ENCODE data around the gene TRUB1.
A peak's percentile ranks its signal among the peaks of the same experiment; 100 is the strongest.
"Not testable (repeated sequence)": the region's sequence is repeated elsewhere in the genome, so short reads cannot be mapped to it uniquely, and the experiment has no call there.

The TRUB1 gene

GRCh38 chr10:114932225-114932624, 5.8 kb upstream of the TRUB1 start:
- H3K4me3 ChIP-seq (replicated peaks; ENCODE audit: low read depth, low read length) = no peak overlapping the region
- TF ChIP-seq CTCF (IDR thresholded peaks at IDR 0.05; ENCODE audit: low read length, missing control alignments) = no peak
- DNase-seq (ENCODE audit: low read depth) = no peak

GRCh38 chr10:114932945-114933344, 5.0 kb upstream of the TRUB1 start:
- no peak for DNase-seq (ENCODE audit: low read depth)
- no peak overlapping the region for H3K4me3 ChIP-seq (replicated peaks; ENCODE audit: low read depth, low read length)
- no peak for TF ChIP-seq CTCF (IDR thresholded peaks at IDR 0.05; ENCODE audit: low read length, missing control alignments)

GRCh38 chr10:114933588-114933987, 4.4 kb upstream of the TRUB1 start:
- H3K4me3 ChIP-seq (replicated peaks; ENCODE audit: low read depth, low read length) = no peak overlapping the region
- DNase-seq (ENCODE audit: low read depth) = peak; percentile 16
- no peak for TF ChIP-seq CTCF (IDR thresholded peaks at IDR 0.05; ENCODE audit: low read length, missing control alignments)

GRCh38 chr10:114933995-114934394, 4.0 kb upstream of the TRUB1 start:
- not testable (repeated sequence) for H3K4me3 ChIP-seq (replicated peaks; ENCODE audit: low read depth, low read length); DNase-seq (ENCODE audit: low read depth)

- H3K4me3 ChIP-seq (replicated peaks; ENCODE audit: low read depth, low read length) = peak overlapping the region; percentile 98
- no peak for TF ChIP-seq CTCF (IDR thresholded peaks at IDR 0.05; ENCODE audit: low read length, missing control alignments)
- no peak for DNase-seq (ENCODE audit: low read depth)
These were observed 830 bp downstream of the TRUB1 start for GRCh38 chr10:114938856-114939193.

GRCh38 chr10:114940735-114941134, 2.7 kb downstream of the TRUB1 start:
- peak; percentile 20 for DNase-seq (ENCODE audit: low read depth)
- no peak overlapping the region for H3K4me3 ChIP-seq (replicated peaks; ENCODE audit: low read depth, low read length)
- no peak for TF ChIP-seq CTCF (IDR thresholded peaks at IDR 0.05; ENCODE audit: low read length, missing control alignments)

- H3K4me3 ChIP-seq (replicated peaks; ENCODE audit: low read depth, low read length) = no peak overlapping the region
- no peak for DNase-seq (ENCODE audit: low read depth)
- no peak for TF ChIP-seq CTCF (IDR thresholded peaks at IDR 0.05; ENCODE audit: low read length, missing control alignments)
These were observed 5.0 kb downstream of the TRUB1 start for GRCh38 chr10:114943000-114943399.

GRCh38 chr10:114953047-114953446, 15.1 kb downstream of the TRUB1 start:
- TF ChIP-seq CTCF (IDR thresholded peaks at IDR 0.05; ENCODE audit: low read length, missing control alignments) = no peak
- H3K4me3 ChIP-seq (replicated peaks; ENCODE audit: low read depth, low read length) = no peak overlapping the region
- no peak for DNase-seq (ENCODE audit: low read depth)
